ENCODE data around the gene SFMBT2. TPM values are rescaled to one million over a fixed set of nuclear protein-coding genes. Genes with fewer than 3 reads are reported as not detected.

Gene SFMBT2
- total RNA-seq, 1 donor from 2014 or later, result 7.2 TPM

GRCh38 chr10:7378602-7379403, 32.0 kb downstream of the SFMBT2 start:
- Mint-ChIP-seq H3K27me3 (peaks cover 13% of the 10 kb centered on the region), H3K36me3 (peaks cover 10% of the 10 kb centered on the region), H3K9me3 (no peaks in the 10 kb centered on the region), H3K27ac (no peak overlapping the region), H3K4me3 (no peak overlapping the region), H3K4me1 (ENCODE audit: unreplicated experiment) (peaks cover 7% of the 10 kb centered on the region)
- no peak for TF ChIP-seq CTCF (conservative IDR thresholded peaks at IDR 0.05)
- no peak for DNase-seq (ENCODE audit: extremely low spot score, unreplicated experiment)

- peaks cover 7% of the 10 kb centered on the region for H3K4me1 Mint-ChIP-seq (ENCODE audit: unreplicated experiment)
- no peak overlapping the region for H3K27ac Mint-ChIP-seq
- H3K9me3 Mint-ChIP-seq, result peaks cover 4% of the 10 kb centered on the region
- TF ChIP-seq CTCF (conservative IDR thresholded peaks at IDR 0.05), result no peak
- peaks cover 16% of the 10 kb centered on the region for H3K27me3 Mint-ChIP-seq
- no peak for DNase-seq (ENCODE audit: extremely low spot score, unreplicated experiment)
- peaks cover 20% of the 10 kb centered on the region for H3K36me3 Mint-ChIP-seq
- no peak overlapping the region for H3K4me3 Mint-ChIP-seq
Observed at GRCh38 chr10:7377614-7378248, 33.1 kb downstream of the SFMBT2 start.

- peaks cover 22% of the 10 kb centered on the region for H3K36me3 Mint-ChIP-seq
- H3K27me3 Mint-ChIP-seq, result peaks cover 15% of the 10 kb centered on the region
- no peak for TF ChIP-seq CTCF (conservative IDR thresholded peaks at IDR 0.05)
- H3K4me3 Mint-ChIP-seq, result no peak overlapping the region
- H3K4me1 Mint-ChIP-seq (ENCODE audit: unreplicated experiment), result peaks cover 7% of the 10 kb centered on the region
- no peak overlapping the region for H3K27ac Mint-ChIP-seq
- DNase-seq (ENCODE audit: extremely low spot score, unreplicated experiment), result no peak
- peaks cover 4% of the 10 kb centered on the region for H3K9me3 Mint-ChIP-seq
Observed at GRCh38 chr10:7374795-7375194, 36.0 kb downstream of the SFMBT2 start.

- Mint-ChIP-seq H3K9me3 (peaks cover 4% of the 10 kb centered on the region), H3K27me3 (peaks cover 15% of the 10 kb centered on the region), H3K27ac (no peak overlapping the region), H3K36me3 (peaks cover 20% of the 10 kb centered on the region), H3K4me1 (ENCODE audit: unreplicated experiment) (peaks cover 7% of the 10 kb centered on the region), H3K4me3 (no peak overlapping the region)
- no peak for DNase-seq (ENCODE audit: extremely low spot score, unreplicated experiment)
- TF ChIP-seq CTCF (conservative IDR thresholded peaks at IDR 0.05), result no peak
Observed at GRCh38 chr10:7373039-7373438, 37.8 kb downstream of the SFMBT2 start.

GRCh38 chr10:7372504-7372903, 38.3 kb downstream of the SFMBT2 start:
- Mint-ChIP-seq H3K4me1 (ENCODE audit: unreplicated experiment) (peaks cover 7% of the 10 kb centered on the region), H3K9me3 (peaks cover 4% of the 10 kb centered on the region), H3K36me3 (peaks cover 20% of the 10 kb centered on the region), H3K4me3 (no peak overlapping the region), H3K27ac (no peak overlapping the region), H3K27me3 (peaks cover 15% of the 10 kb centered on the region)
- no peak for TF ChIP-seq CTCF (conservative IDR thresholded peaks at IDR 0.05)
- no peak for DNase-seq (ENCODE audit: extremely low spot score, unreplicated experiment)
